A673 (cell line): ENCODE data around the gene ANO4. TPM values are rescaled to one million over a fixed set of nuclear protein-coding genes. Genes with fewer than 3 reads are reported as not detected.

Experiments used
- BruUV-seq: library from RNA; stranded (reverse); fragments of 400-500 nt; replicated peaks from 2 replicates; lab custom pipeline; 2021; lab: Mats Ljungman, UMichigan
- CTCF ChIA-PET: fragments of 300-600 bp; sonication (Branson Sonifier 250); formaldehyde crosslinking; loops from one replicate; lab custom pipeline; 2022; ENCODE audit warnings: antibody characterized with exemption; lab: Charles Lee
- POLR2A ChIA-PET: fragments of 300-600 bp; sonication (Branson Sonifier 250); formaldehyde crosslinking; loops from one replicate; lab custom pipeline; 2022; ENCODE audit warnings: antibody characterized with exemption; ENCODE audit not compliant: low non-redundant PET; lab: Charles Lee
- DNase-seq: peaks from one replicate; pipeline ENCODE4 v3.0.0-alpha.2; 2015; ENCODE audit warnings: low spot score
- H3K27ac ChIP-seq: fragments of 200-600 bp; sonication (generic); 2 replicates; pipeline ENCODE4 v1.5.1; 2016; ENCODE audit warnings: mixed run types, low read depth, mild to moderate bottlenecking, mixed read lengths, antibody characterized with exemption, low read length; ENCODE audit not compliant: poor library complexity, severe bottlenecking
- H3K27me3 ChIP-seq: fragments of 200-600 bp; sonication (generic); replicated peaks from 2 replicates; pipeline ENCODE4 v1.6.1; 2017; ENCODE audit warnings: mixed run types, low read depth, mild to moderate bottlenecking, mixed read lengths, antibody characterized with exemption, low read length; ENCODE audit not compliant: insufficient read depth, poor library complexity
- H3K36me3 ChIP-seq: fragments of 200-600 bp; sonication (generic); 2 replicates; pipeline ENCODE4 v1.6.1; 2016; ENCODE audit warnings: mixed run types, mild to moderate bottlenecking, mixed read lengths, antibody characterized with exemption, low read length; ENCODE audit not compliant: insufficient read depth, poor library complexity, severe bottlenecking
- H3K4me1 ChIP-seq: fragments of 200-600 bp; sonication (generic); 2 replicates; pipeline ENCODE4 v1.6.1; 2017; ENCODE audit warnings: mixed run types, mild to moderate bottlenecking, mixed read lengths, antibody characterized with exemption, low read length; ENCODE audit not compliant: insufficient read depth, poor library complexity, severe bottlenecking
- H3K4me3 ChIP-seq: fragments of 200-600 bp; sonication (generic); 2 replicates; pipeline ENCODE4 v1.5.1; 2016; ENCODE audit warnings: low read depth, mixed run types, mild to moderate bottlenecking, mixed read lengths, low read length; ENCODE audit not compliant: poor library complexity, severe bottlenecking
- H3K9me3 ChIP-seq: fragments of 200-600 bp; sonication (generic); 2 replicates; pipeline ENCODE4 v1.6.1; 2016; ENCODE audit warnings: mixed run types, low read depth, mild to moderate bottlenecking, mixed read lengths, antibody characterized with exemption, low read length; ENCODE audit not compliant: poor library complexity, severe bottlenecking
- EZH2 ChIP-seq: fragments of 200-600 bp; sonication (generic); IDR thresholded peaks from 2 replicates; pipeline ENCODE4 v1.6.1; 2017; ENCODE audit warnings: borderline replicate concordance, low read depth, mild to moderate bottlenecking, mixed read lengths, antibody characterized with exemption, low read length; ENCODE audit not compliant: poor library complexity, severe bottlenecking
- intact Hi-C: fragments of 100-400 bp; cut with micrococcal nuclease; formaldehyde crosslinking; loops from one replicate; pipeline ENCODE4 v1.10.0; 2022; ENCODE audit not compliant: unreplicated experiment
- total RNA-seq: library from RNA; stranded (reverse); gene quantifications from 2 replicates; pipeline ENCODE4 v1.2.3, GENCODE V29; 2021
- TF ChIP-seq, protein P1 (sequence below): fragments of 300-800, 200-600 bp; sonication (generic); conservative IDR thresholded peaks from 2 replicates; pipeline ENCODE4 v1.5.1; 2017; ENCODE audit warnings: low read depth, mild to moderate bottlenecking, antibody characterized with exemption, low read length, moderate library complexity, mixed read lengths

ANO4 gene
- total RNA-seq, 1 experiment from 2014 or later: 9.3 TPM

DNA sequence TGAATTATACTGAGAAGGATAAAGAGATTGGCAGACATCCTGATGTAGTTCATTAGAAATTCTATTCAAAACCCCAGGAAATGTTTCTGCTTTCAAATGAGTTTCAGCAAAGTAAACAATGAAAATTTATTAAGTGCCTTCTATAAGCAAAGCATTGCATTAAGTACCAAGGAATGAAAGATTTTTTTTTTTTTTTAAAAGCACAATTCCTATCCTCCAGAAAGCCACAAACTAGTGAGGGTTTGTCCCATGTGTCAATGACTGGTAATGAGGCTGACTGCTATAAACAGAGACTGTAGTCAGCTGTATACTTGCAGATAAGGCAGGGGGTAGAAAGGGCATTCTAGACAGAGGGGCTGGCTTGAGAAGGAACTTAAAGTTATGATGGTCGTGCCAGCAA lies 6.7 kb downstream of the ANO4 start:
- H3K4me3 ChIP-seq: no peak overlapping the region
- H3K27me3 ChIP-seq: no peaks in the 10 kb centered on the region
- H3K36me3 ChIP-seq: no peaks in the 10 kb centered on the region
- CTCF ChIA-PET: no interaction called here
- intact Hi-C loops: no loop called here
- no TSS peak for BruUV-seq
- POLR2A ChIA-PET: no interaction called here
- no peak overlapping the region for H3K27ac ChIP-seq
- no peak for TF ChIP-seq EZH2
- TF ChIP-seq, protein P1, sequence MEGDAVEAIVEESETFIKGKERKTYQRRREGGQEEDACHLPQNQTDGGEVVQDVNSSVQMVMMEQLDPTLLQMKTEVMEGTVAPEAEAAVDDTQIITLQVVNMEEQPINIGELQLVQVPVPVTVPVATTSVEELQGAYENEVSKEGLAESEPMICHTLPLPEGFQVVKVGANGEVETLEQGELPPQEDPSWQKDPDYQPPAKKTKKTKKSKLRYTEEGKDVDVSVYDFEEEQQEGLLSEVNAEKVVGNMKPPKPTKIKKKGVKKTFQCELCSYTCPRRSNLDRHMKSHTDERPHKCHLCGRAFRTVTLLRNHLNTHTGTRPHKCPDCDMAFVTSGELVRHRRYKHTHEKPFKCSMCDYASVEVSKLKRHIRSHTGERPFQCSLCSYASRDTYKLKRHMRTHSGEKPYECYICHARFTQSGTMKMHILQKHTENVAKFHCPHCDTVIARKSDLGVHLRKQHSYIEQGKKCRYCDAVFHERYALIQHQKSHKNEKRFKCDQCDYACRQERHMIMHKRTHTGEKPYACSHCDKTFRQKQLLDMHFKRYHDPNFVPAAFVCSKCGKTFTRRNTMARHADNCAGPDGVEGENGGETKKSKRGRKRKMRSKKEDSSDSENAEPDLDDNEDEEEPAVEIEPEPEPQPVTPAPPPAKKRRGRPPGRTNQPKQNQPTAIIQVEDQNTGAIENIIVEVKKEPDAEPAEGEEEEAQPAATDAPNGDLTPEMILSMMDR: no peak
- peaks cover 32% of the 10 kb centered on the region for H3K4me1 ChIP-seq
- no peak for DNase-seq
- no peaks in the 10 kb centered on the region for H3K9me3 ChIP-seq

DNA sequence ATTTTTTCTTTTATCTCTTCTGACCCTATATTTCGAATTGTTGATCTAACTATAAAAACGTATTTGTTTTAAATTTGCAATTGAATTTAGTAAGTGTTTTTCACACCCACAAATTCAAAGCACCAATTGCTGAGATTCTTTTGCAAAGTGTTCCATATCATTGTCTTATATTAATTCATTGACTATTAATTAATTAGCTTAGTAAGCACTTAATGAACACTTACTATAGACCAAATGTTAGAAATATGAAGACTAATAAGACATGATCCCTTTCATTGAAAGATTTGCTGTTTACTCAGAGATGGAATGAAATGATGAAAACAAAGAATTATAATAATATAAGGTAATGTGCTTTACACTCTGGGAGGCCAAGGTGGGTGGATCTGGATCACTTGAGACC lies 14.2 kb downstream of the ANO4 start:
- H3K4me3 ChIP-seq: no peak overlapping the region
- intact Hi-C loops: no loop called here
- no peak overlapping the region for H3K27ac ChIP-seq
- BruUV-seq: no TSS peak
- no peaks in the 10 kb centered on the region for H3K9me3 ChIP-seq
- ChIA-PET POLR2A (no interaction called here), CTCF (no interaction called here)
- no peaks in the 10 kb centered on the region for H3K27me3 ChIP-seq
- TF ChIP-seq, protein P1: no peak
- no peak for TF ChIP-seq EZH2
- no peaks in the 10 kb centered on the region for H3K4me1 ChIP-seq
- DNase-seq: no peak
- no peaks in the 10 kb centered on the region for H3K36me3 ChIP-seq

DNA sequence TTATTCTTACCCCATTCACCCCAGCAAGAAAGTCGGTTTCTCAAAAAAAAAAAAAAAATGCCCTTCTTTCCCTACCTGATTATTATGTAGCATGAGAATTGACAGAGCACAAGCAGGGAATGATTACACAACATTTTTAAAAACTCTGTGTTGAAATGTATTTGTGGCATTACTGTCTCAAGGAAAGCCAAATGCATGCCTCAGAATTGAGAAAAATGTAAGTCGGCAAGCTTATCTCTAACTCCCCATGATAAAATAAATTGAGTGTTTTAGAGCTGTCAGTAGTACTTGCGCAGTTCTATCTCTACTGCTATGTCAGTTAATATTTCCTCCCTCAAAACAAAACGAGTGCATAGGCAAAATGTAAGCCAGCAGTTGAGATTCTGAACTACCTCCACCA lies 25.7 kb downstream of the ANO4 start:
- Histone ChIP-seq H3K36me3 (no peaks in the 10 kb centered on the region), H3K4me3 (no peak overlapping the region), H3K27me3 (no peaks in the 10 kb centered on the region), H3K27ac (no peak overlapping the region), H3K4me1 (peaks cover 16% of the 10 kb centered on the region), H3K9me3 (no peaks in the 10 kb centered on the region)
- no TSS peak for BruUV-seq
- no peak for DNase-seq
- ChIA-PET POLR2A (no interaction called here), CTCF (no interaction called here)
- intact Hi-C loops: loop anchor here (10.0 kb wide), 1 partner anchor 464 kb away; the partner anchor contains the start of gene UTP20
- TF ChIP-seq EZH2: no peak
- TF ChIP-seq, protein P1: no peak
